Measurements from ENCODE around the gene EPHB3.

EPHB3 gene

GRCh38 chr3:184570489-184570888 lies 8.9 kb downstream of the EPHB3 start:
- Histone ChIP-seq H4K91ac (ENCODE audit: low read length) (peak overlapping the region; percentile 77), H3K27me3 (ENCODE audit: control insufficient read depth in 1 of 2, insufficient read depth in 1 of 2, low read length in 2 of 2) (peaks cover 0 to 43% of the 10 kb centered on the region in 2 experiments)
- 80% methylated on average over 6 of the region's 6 CpGs for WGBS

GRCh38 chr3:184571750-184572377 lies 10.3 kb downstream of the EPHB3 start:
- Histone ChIP-seq H3K23ac (ENCODE audit: low read length in 2 of 2) (no peak overlapping the region), H3K18ac (ENCODE audit: low read depth in 1 of 2, low read length in 2 of 2) (peak overlapping the region in 1 of 2 experiments; percentile 5), H2BK15ac (ENCODE audit: low read depth, poor library complexity, severe bottlenecking) (no peak overlapping the region)

More at GRCh38 chr3:184570489-184570888, 8.9 kb downstream of the EPHB3 start:
- Histone ChIP-seq H2AK5ac (ENCODE audit: low read length, severe bottlenecking) (no peak overlapping the region), H3K23ac (ENCODE audit: low read length in 2 of 2) (no peak overlapping the region), H3K9ac (ENCODE audit: low read length) (no peak overlapping the region), H3K4ac (ENCODE audit: low read depth in 1 of 2, low read length in 2 of 2) (peak overlapping the region in 1 of 2 experiments; percentile 49), H2BK12ac (ENCODE audit: low read length in 2 of 2) (peak overlapping the region; percentile 91 to 92), H3K4me2 (ENCODE audit: low read length, poor library complexity, severe bottlenecking) (no peak overlapping the region), H3K36me3 (ENCODE audit: control insufficient read depth in 1 of 2, insufficient read depth in 2 of 2, low read depth in 1 of 2, low read length in 2 of 2) (peaks cover 0 to 2% of the 10 kb centered on the region in 2 experiments), H2BK15ac (ENCODE audit: low read depth, poor library complexity, severe bottlenecking) (peak overlapping the region; percentile 73), H3K18ac (ENCODE audit: low read depth in 1 of 2, low read length in 2 of 2) (no peak overlapping the region), H2BK120ac (ENCODE audit: low read depth, low read length) (no peak overlapping the region), H3K27ac (ENCODE audit: low read length, poor library complexity, severe bottlenecking) (no peak overlapping the region), H2AFZ (ENCODE audit: low read depth, low read length) (no peak overlapping the region), H4K8ac (ENCODE audit: low read length) (peak overlapping the region; percentile 81), H3K9me3 (ENCODE audit: control insufficient read depth, low read length) (no peaks in the 10 kb centered on the region), H3K14ac (ENCODE audit: low read length in 2 of 2) (no peak overlapping the region), H2BK5ac (ENCODE audit: low read depth, low read length, poor library complexity, severe bottlenecking) (no peak overlapping the region), H3K4me1 (ENCODE audit: control insufficient read depth, insufficient read depth, low read depth, low read length) (peaks cover 34% of the 10 kb centered on the region), H3K4me3 (ENCODE audit: insufficient read depth in 1 of 2, low read depth in 1 of 2, low read length in 2 of 2) (no peak overlapping the region), H3K79me1 (replicated peaks; ENCODE audit: low read length, poor library complexity, severe bottlenecking) (no peaks in the 10 kb centered on the region)
- DNase-seq = no peak

GRCh38 chr3:184572633-184573270 lies 11.2 kb downstream of the EPHB3 start:
- H3K4me1 ChIP-seq (ENCODE audit: control insufficient read depth, insufficient read depth, low read depth, low read length) = peaks cover 25% of the 10 kb centered on the region
- no peak overlapping the region for H3K4me3 ChIP-seq (ENCODE audit: insufficient read depth in 1 of 2, low read depth in 1 of 2, low read length in 2 of 2)
- peaks cover 0 to 22% of the 10 kb centered on the region in 2 experiments for H3K36me3 ChIP-seq (ENCODE audit: control insufficient read depth in 1 of 2, insufficient read depth in 2 of 2, low read depth in 1 of 2, low read length in 2 of 2)
- no peak overlapping the region for H3K27ac ChIP-seq (ENCODE audit: low read length, poor library complexity, severe bottlenecking)
- no peak overlapping the region for H2BK5ac ChIP-seq (ENCODE audit: low read depth, low read length, poor library complexity, severe bottlenecking)
- peak overlapping the region; percentile 74 for H4K8ac ChIP-seq (ENCODE audit: low read length)
- H3K4me2 ChIP-seq (ENCODE audit: low read length, poor library complexity, severe bottlenecking) = no peak overlapping the region
- DNase-seq = no peak
- no peak overlapping the region for H2BK120ac ChIP-seq (ENCODE audit: low read depth, low read length)
- peak overlapping the region; percentile 34 for H4K91ac ChIP-seq (ENCODE audit: low read length)
- 96% methylated on average over 33 of the region's 33 CpGs for WGBS
- H3K18ac ChIP-seq (ENCODE audit: low read depth in 1 of 2, low read length in 2 of 2) = no peak overlapping the region
- H2BK15ac ChIP-seq (ENCODE audit: low read depth, poor library complexity, severe bottlenecking) = no peak overlapping the region
- no peak overlapping the region for H2AFZ ChIP-seq (ENCODE audit: low read depth, low read length)
- no peaks in the 10 kb centered on the region for H3K79me1 ChIP-seq (replicated peaks; ENCODE audit: low read length, poor library complexity, severe bottlenecking)
- no peak overlapping the region for H3K4ac ChIP-seq (ENCODE audit: low read depth in 1 of 2, low read length in 2 of 2)
- no peak overlapping the region for H2AK5ac ChIP-seq (ENCODE audit: low read length, severe bottlenecking)
- peak overlapping the region in 1 of 2 experiments; percentile 38 for H3K14ac ChIP-seq (ENCODE audit: low read length in 2 of 2)
- no peak overlapping the region for H3K23ac ChIP-seq (ENCODE audit: low read length in 2 of 2)
- peak overlapping the region; percentile 57 to 70 for H2BK12ac ChIP-seq (ENCODE audit: low read length in 2 of 2)
- H3K9ac ChIP-seq (ENCODE audit: low read length) = no peak overlapping the region
- no peaks in the 10 kb centered on the region for H3K9me3 ChIP-seq (ENCODE audit: control insufficient read depth, low read length)
- H3K27me3 ChIP-seq (ENCODE audit: control insufficient read depth in 1 of 2, insufficient read depth in 1 of 2, low read length in 2 of 2) = peaks cover 0 to 38% of the 10 kb centered on the region in 2 experiments

More at GRCh38 chr3:184571750-184572377, 10.3 kb downstream of the EPHB3 start:
- peak overlapping the region in 1 of 2 experiments; percentile 38 for H2BK12ac ChIP-seq (ENCODE audit: low read length in 2 of 2)
- peaks cover 0 to 14% of the 10 kb centered on the region in 2 experiments for H3K36me3 ChIP-seq (ENCODE audit: control insufficient read depth in 1 of 2, insufficient read depth in 2 of 2, low read depth in 1 of 2, low read length in 2 of 2)
- no peak overlapping the region for H3K4me2 ChIP-seq (ENCODE audit: low read length, poor library complexity, severe bottlenecking)
- H3K27me3 ChIP-seq (ENCODE audit: control insufficient read depth in 1 of 2, insufficient read depth in 1 of 2, low read length in 2 of 2) = peaks cover 0 to 43% of the 10 kb centered on the region in 2 experiments
- H3K4me3 ChIP-seq (ENCODE audit: insufficient read depth in 1 of 2, low read depth in 1 of 2, low read length in 2 of 2) = no peak overlapping the region
- no peaks in the 10 kb centered on the region for H3K9me3 ChIP-seq (ENCODE audit: control insufficient read depth, low read length)
- no peak overlapping the region for H3K14ac ChIP-seq (ENCODE audit: low read length in 2 of 2)
- no peak overlapping the region for H2AK5ac ChIP-seq (ENCODE audit: low read length, severe bottlenecking)
- peak overlapping the region in 1 of 2 experiments; percentile 25 for H3K4ac ChIP-seq (ENCODE audit: low read depth in 1 of 2, low read length in 2 of 2)
- H3K9ac ChIP-seq (ENCODE audit: low read length) = no peak overlapping the region
- no peak overlapping the region for H2BK120ac ChIP-seq (ENCODE audit: low read depth, low read length)
- no peak overlapping the region for H4K8ac ChIP-seq (ENCODE audit: low read length)
- no peak overlapping the region for H2AFZ ChIP-seq (ENCODE audit: low read depth, low read length)
- H4K91ac ChIP-seq (ENCODE audit: low read length) = no peak overlapping the region
- DNase-seq = no peak
- H2BK5ac ChIP-seq (ENCODE audit: low read depth, low read length, poor library complexity, severe bottlenecking) = no peak overlapping the region
- H3K4me1 ChIP-seq (ENCODE audit: control insufficient read depth, insufficient read depth, low read depth, low read length) = peaks cover 25% of the 10 kb centered on the region
- no peaks in the 10 kb centered on the region for H3K79me1 ChIP-seq (replicated peaks; ENCODE audit: low read length, poor library complexity, severe bottlenecking)
- 87% methylated on average over 12 of the region's 12 CpGs for WGBS
- no peak overlapping the region for H3K27ac ChIP-seq (ENCODE audit: low read length, poor library complexity, severe bottlenecking)
